LoVo (cell line): ENCODE measurements around the gene MTG1.
"Not testable (repeated sequence)": the region's sequence is repeated elsewhere in the genome, so short reads cannot be mapped to it uniquely, and the experiment has no call there.

Source experiments
- DNase-seq: peaks from one replicate; pipeline ENCODE4 v3.0.0-alpha.2; 2016; ENCODE audit warnings: low spot score

The MTG1 gene

GRCh38 chr10:133466683-133467275 lies 72.8 kb downstream of the MTG1 start:
- DNase-seq: no peak

GRCh38 chr10:133467286-133467911 lies 73.4 kb downstream of the MTG1 start:
- no peak for DNase-seq

GRCh38 chr10:133469205-133469604 lies 75.2 kb downstream of the MTG1 start:
- not testable (repeated sequence) for DNase-seq

- no peak for DNase-seq
Measured at GRCh38 chr10:133471300-133472109, 77.5 kb downstream of the MTG1 start.
